IMR-90 (cell line): ENCODE data around the gene APOB.

Source experiments
- BHLHE40 ChIP-seq: fragments of 150-350 bp; IDR thresholded peaks from 2 replicates; pipeline ENCODE4 v1.6.1; 2016; ENCODE audit warnings: mild to moderate bottlenecking, low read depth, low read length
- CEBPB ChIP-seq: IDR thresholded peaks from 2 replicates; pipeline ENCODE4 v1.6.1; 2012; ENCODE audit warnings: low read depth, low read length, improper control_type of control experiment
- FOS ChIP-seq: fragments of 150-350 bp; IDR thresholded peaks from 2 replicates; pipeline ENCODE4 v1.6.1; 2016; ENCODE audit warnings: low read depth, low read length
- MAFK ChIP-seq: IDR thresholded peaks from 2 replicates; pipeline ENCODE4 v1.6.1; 2012; ENCODE audit warnings: low read depth, low read length, improper control_type of control experiment
- MAZ ChIP-seq: IDR thresholded peaks from 2 replicates; pipeline ENCODE4 v1.6.1; 2012; ENCODE audit warnings: low read depth, mild to moderate bottlenecking, low read length, improper control_type of control experiment, moderate library complexity, borderline replicate concordance
- MXI1 ChIP-seq: IDR thresholded peaks from 2 replicates; pipeline ENCODE4 v1.6.1; 2012; ENCODE audit warnings: low read depth, mild to moderate bottlenecking, low read length, moderate library complexity, borderline replicate concordance
- NFE2L2 ChIP-seq: fragments of 150-350 bp; IDR thresholded peaks from 2 replicates; pipeline ENCODE4 v1.6.1; 2016; ENCODE audit warnings: low read depth, mild to moderate bottlenecking, low read length
- POLR2A ChIP-seq: IDR thresholded peaks from 2 replicates; pipeline ENCODE4 v1.6.1; 2012; ENCODE audit warnings: mild to moderate bottlenecking, low read depth, low read length
- RAD21 ChIP-seq: IDR thresholded peaks from 2 replicates; pipeline ENCODE4 v1.6.1; 2012; ENCODE audit warnings: low read length, improper control_type of control experiment
- RCOR1 ChIP-seq: IDR thresholded peaks from 2 replicates; pipeline ENCODE4 v1.6.1; 2012; ENCODE audit warnings: mild to moderate bottlenecking, low read length, improper control_type of control experiment; ENCODE audit not compliant: insufficient replicate concordance
- RFX5 ChIP-seq: IDR thresholded peaks from 2 replicates; pipeline ENCODE4 v1.8.0; 2012; ENCODE audit warnings: low read depth, mild to moderate bottlenecking, low read length, moderate library complexity
- SMC3 ChIP-seq: fragments of 150-350 bp; IDR thresholded peaks from 2 replicates; pipeline ENCODE4 v1.6.1; 2016; ENCODE audit warnings: low read depth, mild to moderate bottlenecking, antibody characterized with exemption, low read length, moderate library complexity
- TF ChIP-seq, protein P1 (sequence below): conservative IDR thresholded peaks from 2 replicates; pipeline ENCODE4 v1.5.1; 2012; ENCODE audit warnings: mild to moderate bottlenecking, low read depth, low read length, improper control_type of control experiment
- TF ChIP-seq, protein P2 (sequence below): fragments of 150-350 bp; IDR thresholded peaks from 2 replicates; pipeline ENCODE4 v1.6.1; 2017; ENCODE audit warnings: mild to moderate bottlenecking, antibody characterized with exemption, low read length, low read depth

- TF ChIP-seq CEBPB (no peak), BHLHE40 (no peak), POLR2A (no peak), RAD21 (no peak), FOS (no peak), MXI1 (no peak), MAFK (no peak), SMC3 (no peak), MAZ (no peak), RCOR1 (no peak), NFE2L2 (no peak), RFX5 (no peak)
- TF ChIP-seq, protein P1, sequence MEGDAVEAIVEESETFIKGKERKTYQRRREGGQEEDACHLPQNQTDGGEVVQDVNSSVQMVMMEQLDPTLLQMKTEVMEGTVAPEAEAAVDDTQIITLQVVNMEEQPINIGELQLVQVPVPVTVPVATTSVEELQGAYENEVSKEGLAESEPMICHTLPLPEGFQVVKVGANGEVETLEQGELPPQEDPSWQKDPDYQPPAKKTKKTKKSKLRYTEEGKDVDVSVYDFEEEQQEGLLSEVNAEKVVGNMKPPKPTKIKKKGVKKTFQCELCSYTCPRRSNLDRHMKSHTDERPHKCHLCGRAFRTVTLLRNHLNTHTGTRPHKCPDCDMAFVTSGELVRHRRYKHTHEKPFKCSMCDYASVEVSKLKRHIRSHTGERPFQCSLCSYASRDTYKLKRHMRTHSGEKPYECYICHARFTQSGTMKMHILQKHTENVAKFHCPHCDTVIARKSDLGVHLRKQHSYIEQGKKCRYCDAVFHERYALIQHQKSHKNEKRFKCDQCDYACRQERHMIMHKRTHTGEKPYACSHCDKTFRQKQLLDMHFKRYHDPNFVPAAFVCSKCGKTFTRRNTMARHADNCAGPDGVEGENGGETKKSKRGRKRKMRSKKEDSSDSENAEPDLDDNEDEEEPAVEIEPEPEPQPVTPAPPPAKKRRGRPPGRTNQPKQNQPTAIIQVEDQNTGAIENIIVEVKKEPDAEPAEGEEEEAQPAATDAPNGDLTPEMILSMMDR: no peak
- TF ChIP-seq, protein P2, sequence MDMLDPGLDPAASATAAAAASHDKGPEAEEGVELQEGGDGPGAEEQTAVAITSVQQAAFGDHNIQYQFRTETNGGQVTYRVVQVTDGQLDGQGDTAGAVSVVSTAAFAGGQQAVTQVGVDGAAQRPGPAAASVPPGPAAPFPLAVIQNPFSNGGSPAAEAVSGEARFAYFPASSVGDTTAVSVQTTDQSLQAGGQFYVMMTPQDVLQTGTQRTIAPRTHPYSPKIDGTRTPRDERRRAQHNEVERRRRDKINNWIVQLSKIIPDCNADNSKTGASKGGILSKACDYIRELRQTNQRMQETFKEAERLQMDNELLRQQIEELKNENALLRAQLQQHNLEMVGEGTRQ: no peak
These were observed 41.1 kb downstream of the APOB start for GRCh38 chr2:21002814-21003192.
